K562 (cell line): Measurements from ENCODE around the gene EPHA10.

Experiments
- BHLHE40 ChIP-seq: IDR thresholded peaks from 2 replicates; pipeline ENCODE4 v1.6.1; 2011; ENCODE audit warnings: low read length, improper control_type of control experiment
- FOXM1 ChIP-seq, 2 experiments: fragments of 450-650 bp in 1 of 2; sonication (generic) in 1 of 2; formaldehyde crosslinking in 1 of 2; IDR thresholded peaks; 2 replicates each; pipeline versions ENCODE4 v1.6.1 to v1.9.0; 2017 to 2022; ENCODE audit warnings: low read depth in 2 of 2, mild to moderate bottlenecking in 2 of 2, missing genetic modification reagents in 1 of 2, moderate library complexity in 1 of 2
- NFYB ChIP-seq: IDR thresholded peaks from 2 replicates; pipeline ENCODE4 v1.6.1; 2011; ENCODE audit warnings: mild to moderate bottlenecking, moderate library complexity; ENCODE audit not compliant: insufficient read length; ENCODE audit errors: extremely low read depth
- NR3C1 ChIP-seq: sonication (generic); formaldehyde crosslinking; IDR thresholded peaks from 2 replicates; pipeline ENCODE4 v1.8.1; 2022; ENCODE audit warnings: missing genetic modification reagents
- RFX5 ChIP-seq: IDR thresholded peaks from 2 replicates; pipeline ENCODE4 v1.6.1; 2011; ENCODE audit warnings: low read depth, mild to moderate bottlenecking, improper control_type of control experiment, low read length
- SP1 ChIP-seq: sonication (generic); formaldehyde crosslinking; IDR thresholded peaks from 2 replicates; pipeline ENCODE4 v1.8.1; 2022; ENCODE audit warnings: mild to moderate bottlenecking, missing genetic modification reagents
- ZNF121 ChIP-seq: sonication (generic); formaldehyde crosslinking; conservative IDR thresholded peaks from 2 replicates; pipeline ENCODE4 v1.8.0; 2022; ENCODE audit warnings: missing genetic modification reagents
- TF ChIP-seq, protein P1 (sequence below), 3 experiments: IDR thresholded peaks in 2 of 3; conservative IDR thresholded peaks in 1 of 3; 2 replicates each; pipeline ENCODE4 v1.5.1; 2011 to 2012; ENCODE audit warnings: low read length in 3 of 3, mild to moderate bottlenecking in 3 of 3, control low read depth in 2 of 3, improper control_type of control experiment in 1 of 3, inconsistent platforms in 1 of 3, low read depth in 1 of 3, mixed read lengths in 1 of 3, moderate library complexity in 1 of 3; ENCODE audit not compliant: insufficient read depth in 2 of 3
- TF ChIP-seq, protein P2 (sequence below): IDR thresholded peaks from 3 replicates; pipeline ENCODE4 v1.6.1; 2011; ENCODE audit warnings: borderline replicate concordance, mild to moderate bottlenecking; ENCODE audit not compliant: insufficient read length, insufficient read depth

DNA sequence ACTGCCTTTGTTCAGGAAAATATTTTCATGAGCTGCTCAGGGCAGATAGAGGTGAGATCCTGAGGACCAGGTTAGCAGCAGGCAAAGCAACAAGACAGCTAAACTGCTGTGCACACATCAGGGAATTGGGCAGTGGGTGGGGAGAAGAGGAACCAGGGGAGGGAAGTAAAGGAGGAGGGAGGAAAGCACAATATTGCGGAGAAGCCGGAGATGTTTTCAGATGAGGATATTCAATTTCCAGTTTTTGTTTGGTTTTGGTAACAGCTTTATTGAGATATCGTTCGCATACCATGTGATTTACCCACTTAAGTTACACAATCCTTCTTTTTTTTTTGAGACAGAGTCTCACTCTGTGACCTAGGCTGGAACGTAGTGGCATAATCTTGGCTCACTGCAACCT, 34.5 kb downstream of the EPHA10 start:
- TF ChIP-seq, protein P1, sequence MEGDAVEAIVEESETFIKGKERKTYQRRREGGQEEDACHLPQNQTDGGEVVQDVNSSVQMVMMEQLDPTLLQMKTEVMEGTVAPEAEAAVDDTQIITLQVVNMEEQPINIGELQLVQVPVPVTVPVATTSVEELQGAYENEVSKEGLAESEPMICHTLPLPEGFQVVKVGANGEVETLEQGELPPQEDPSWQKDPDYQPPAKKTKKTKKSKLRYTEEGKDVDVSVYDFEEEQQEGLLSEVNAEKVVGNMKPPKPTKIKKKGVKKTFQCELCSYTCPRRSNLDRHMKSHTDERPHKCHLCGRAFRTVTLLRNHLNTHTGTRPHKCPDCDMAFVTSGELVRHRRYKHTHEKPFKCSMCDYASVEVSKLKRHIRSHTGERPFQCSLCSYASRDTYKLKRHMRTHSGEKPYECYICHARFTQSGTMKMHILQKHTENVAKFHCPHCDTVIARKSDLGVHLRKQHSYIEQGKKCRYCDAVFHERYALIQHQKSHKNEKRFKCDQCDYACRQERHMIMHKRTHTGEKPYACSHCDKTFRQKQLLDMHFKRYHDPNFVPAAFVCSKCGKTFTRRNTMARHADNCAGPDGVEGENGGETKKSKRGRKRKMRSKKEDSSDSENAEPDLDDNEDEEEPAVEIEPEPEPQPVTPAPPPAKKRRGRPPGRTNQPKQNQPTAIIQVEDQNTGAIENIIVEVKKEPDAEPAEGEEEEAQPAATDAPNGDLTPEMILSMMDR (IDR thresholded peaks at IDR 0.05 in 2 of 3, conservative IDR thresholded peaks at IDR 0.05 in 1 of 3; ENCODE audit: insufficient read depth in 2 of 3, low read depth in 1 of 3, low read length in 3 of 3): no peak
- TF ChIP-seq, protein P2, sequence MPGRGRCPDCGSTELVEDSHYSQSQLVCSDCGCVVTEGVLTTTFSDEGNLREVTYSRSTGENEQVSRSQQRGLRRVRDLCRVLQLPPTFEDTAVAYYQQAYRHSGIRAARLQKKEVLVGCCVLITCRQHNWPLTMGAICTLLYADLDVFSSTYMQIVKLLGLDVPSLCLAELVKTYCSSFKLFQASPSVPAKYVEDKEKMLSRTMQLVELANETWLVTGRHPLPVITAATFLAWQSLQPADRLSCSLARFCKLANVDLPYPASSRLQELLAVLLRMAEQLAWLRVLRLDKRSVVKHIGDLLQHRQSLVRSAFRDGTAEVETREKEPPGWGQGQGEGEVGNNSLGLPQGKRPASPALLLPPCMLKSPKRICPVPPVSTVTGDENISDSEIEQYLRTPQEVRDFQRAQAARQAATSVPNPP: no peak
- TF ChIP-seq RFX5 (no peak), BHLHE40 (no peak), ZNF121 (CRISPR knock-in tag) (no peak), NFYB (no peak), FOXM1 (IDR thresholded peaks at IDR 0.05; ENCODE audit: low read depth) (no peak), FOXM1 (CRISPR knock-in tag; IDR thresholded peaks at IDR 0.05; ENCODE audit: low read depth) (no peak), SP1 (no peak), NR3C1 (no peak)
